Activated CD4-positive, alpha-beta memory T cell treated with anti-CD3 and anti-CD28 coated beads, Interleukin-2, amount 10 ng/mL, durations not matched to agents 7 days and 5 days (primary cell): Measurements from ENCODE around the gene ACER3. TPM values are rescaled to one million over a fixed set of nuclear protein-coding genes. Genes with fewer than 3 reads are reported as not detected.
"Not testable (repeated sequence)": the region's sequence is repeated elsewhere in the genome, so short reads cannot be mapped to it uniquely, and the experiment has no call there.

Experiments used
- CTCF ChIA-PET: fragments of 350-600 bp; sonication (Branson Sonifier 250); formaldehyde crosslinking; loops from one replicate; lab custom pipeline; 2021; ENCODE audit warnings: antibody characterized with exemption, inconsistent platforms; lab: Charles Lee
- POLR2A ChIA-PET: fragments of 350-600 bp; sonication (Branson Sonifier 250); formaldehyde crosslinking; loops from one replicate; lab custom pipeline; 2021; ENCODE audit warnings: antibody characterized with exemption; lab: Charles Lee
- DNase-seq: peaks from one replicate; pipeline ENCODE4 v3.0.0-alpha.2; 2020
- H3K27ac Mint-ChIP-seq: one replicate; pipeline ENCODE4 v1.8.0; 2021; ENCODE audit warnings: mild to moderate bottlenecking, mixed read lengths
- H3K27me3 Mint-ChIP-seq: one replicate; pipeline ENCODE4 v1.8.0; 2021; ENCODE audit warnings: mixed read lengths
- H3K36me3 Mint-ChIP-seq: one replicate; pipeline ENCODE4 v1.8.0; 2021; ENCODE audit warnings: low read depth, mixed read lengths
- H3K4me1 Mint-ChIP-seq: one replicate; pipeline ENCODE4 v1.8.0; 2021; ENCODE audit warnings: mixed read lengths
- H3K4me3 Mint-ChIP-seq: one replicate; pipeline ENCODE4 v1.8.0; 2021; ENCODE audit warnings: mild to moderate bottlenecking, mixed read lengths
- H3K9me3 Mint-ChIP-seq: one replicate; pipeline ENCODE4 v1.8.0; 2021; ENCODE audit warnings: mixed read lengths
- total RNA-seq, 2 experiments: library from RNA; stranded (reverse); gene quantifications; one replicate each; pipeline ENCODE4 v1.2.3, GENCODE V29; 2021

Gene ACER3
- total RNA-seq, 2 experiments from 2014 or later = 10.3 to 12.2 TPM

DNA sequence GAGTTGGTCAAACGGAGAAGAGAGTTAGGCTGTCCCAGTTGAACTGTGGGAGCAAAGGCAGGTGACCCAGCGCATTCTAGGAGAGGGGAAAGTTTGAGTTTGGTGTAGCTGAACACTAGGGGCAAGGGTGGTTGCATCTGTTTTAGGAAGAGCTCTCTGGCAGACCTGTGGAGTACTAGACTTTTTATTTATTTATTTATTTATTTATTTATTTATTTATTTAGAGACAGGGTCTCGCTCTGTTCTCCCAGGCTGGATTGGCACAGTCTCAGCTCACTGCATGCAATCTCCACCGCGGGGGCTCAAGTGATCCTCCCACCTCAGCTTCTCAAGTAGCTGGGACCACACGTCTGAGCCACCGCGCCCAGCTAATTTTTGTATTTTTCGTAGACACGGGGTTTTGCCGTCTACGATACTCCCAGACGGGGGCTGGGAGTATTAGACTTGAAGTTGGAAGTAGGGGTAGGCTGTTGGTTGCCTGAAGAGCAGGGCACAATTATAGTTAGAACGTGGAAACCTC lies 950 bp upstream of the ACER3 start:
- DNase-seq = no peak
- H3K4me1 Mint-ChIP-seq = peaks cover 29% of the 10 kb centered on the region
- H3K36me3 Mint-ChIP-seq = peaks cover 2% of the 10 kb centered on the region
- peaks cover 2% of the 10 kb centered on the region for H3K27me3 Mint-ChIP-seq
- no peak overlapping the region for H3K27ac Mint-ChIP-seq
- peak overlapping the region; percentile 66 for H3K4me3 Mint-ChIP-seq
- CTCF ChIA-PET = interaction anchor here (1.1 to 1.4 kb wide), 2 partner anchors 59 to 60 kb away, joined by 3 to 6 read pairs; no protein-coding TSS in a partner anchor
- no peaks in the 10 kb centered on the region for H3K9me3 Mint-ChIP-seq
- POLR2A ChIA-PET = interaction anchor here (1.0 kb wide), 1 partner anchor 8 kb away, joined by 3 read pairs; no protein-coding TSS in a partner anchor

DNA sequence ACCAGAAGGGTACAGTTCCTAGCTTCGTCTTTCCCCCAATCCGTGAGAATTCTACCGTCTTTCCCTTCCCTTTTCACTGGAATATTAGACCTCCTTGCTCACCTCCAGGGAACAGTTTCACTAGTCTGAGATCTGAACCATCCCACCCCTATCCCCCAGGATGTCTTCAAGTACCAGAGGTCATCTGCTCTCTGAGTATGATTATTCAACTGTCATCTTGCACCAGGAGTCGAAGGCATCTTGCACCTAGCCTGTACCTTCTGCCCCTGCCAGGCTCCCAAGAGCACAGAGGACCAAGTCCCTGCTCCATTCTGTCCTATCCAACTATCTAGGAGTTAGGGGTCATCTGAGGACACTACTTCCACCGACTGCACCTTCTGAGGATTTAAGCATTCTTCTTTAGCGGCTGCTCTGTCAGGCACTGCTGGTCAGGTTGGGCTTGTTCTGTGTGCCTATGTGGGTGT lies 804 bp downstream of the ACER3 start:
- DNase-seq = no peak
- Mint-ChIP-seq H3K4me1 (peaks cover 29% of the 10 kb centered on the region), H3K36me3 (peaks cover 7% of the 10 kb centered on the region), H3K27ac (peak overlapping the region; percentile 50), H3K27me3 (no peaks in the 10 kb centered on the region), H3K4me3 (peak overlapping the region; percentile 89), H3K9me3 (no peaks in the 10 kb centered on the region)
- ChIA-PET CTCF (no interaction called here), POLR2A (interaction anchor here (1.2 kb wide), 1 partner anchor 10 kb away, joined by 4 read pairs; no protein-coding TSS in a partner anchor)

- POLR2A ChIA-PET = interaction anchor here (1.2 kb wide), 1 partner anchor 8 kb away, joined by 4 read pairs; no protein-coding TSS in a partner anchor
Observed at GRCh38 chr11:76862794-76863193, 2.1 kb downstream of the ACER3 start.

DNA sequence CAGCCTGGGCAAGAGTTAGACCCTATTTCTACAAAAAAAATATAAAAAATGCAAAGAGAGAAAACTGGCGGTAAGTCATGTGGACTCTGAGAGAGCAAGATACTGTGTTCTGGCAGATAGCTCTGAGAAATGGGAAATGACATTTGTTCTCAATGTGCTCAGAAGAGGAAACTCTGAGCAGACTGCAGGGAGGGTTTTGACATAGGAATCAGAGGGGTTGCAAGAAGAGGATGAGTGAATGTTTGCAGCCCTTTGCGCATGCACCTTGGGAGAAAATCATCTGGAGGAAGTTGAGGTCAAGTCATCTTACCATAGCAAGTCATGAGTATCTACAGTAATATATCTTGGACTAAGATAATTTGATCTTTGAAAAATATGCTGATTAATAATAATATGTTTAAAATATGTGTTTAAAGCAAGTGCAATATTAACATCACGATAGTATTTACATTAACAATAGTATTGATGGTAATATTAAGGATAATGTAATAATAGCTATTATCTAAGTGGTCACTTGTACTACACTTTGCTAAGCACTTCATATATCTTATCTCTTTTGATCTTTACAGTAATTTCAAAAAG lies 2.6 kb downstream of the ACER3 start:
- ChIA-PET POLR2A (interaction anchor here (1.1 kb wide), 1 partner anchor 14 kb away, joined by 3 read pairs; no protein-coding TSS in a partner anchor), CTCF (interaction anchor here (1.7 kb wide), 1 partner anchor 57 kb away, joined by 4 read pairs; no protein-coding TSS in a partner anchor)
- peaks cover 7% of the 10 kb centered on the region for H3K36me3 Mint-ChIP-seq
- H3K27ac Mint-ChIP-seq = no peak overlapping the region
- no peaks in the 10 kb centered on the region for H3K9me3 Mint-ChIP-seq
- no peak overlapping the region for H3K4me3 Mint-ChIP-seq
- no peaks in the 10 kb centered on the region for H3K27me3 Mint-ChIP-seq
- H3K4me1 Mint-ChIP-seq = peaks cover 29% of the 10 kb centered on the region
- DNase-seq = no peak

More at GRCh38 chr11:76862794-76863193, 2.1 kb downstream of the ACER3 start:
- H3K4me1 Mint-ChIP-seq = peaks cover 29% of the 10 kb centered on the region
- CTCF ChIA-PET = interaction anchor here (1.7 kb wide), 1 partner anchor 57 kb away, joined by 4 read pairs; no protein-coding TSS in a partner anchor
- not testable (repeated sequence) for H3K27ac Mint-ChIP-seq, H3K36me3 Mint-ChIP-seq, H3K9me3 Mint-ChIP-seq, H3K4me3 Mint-ChIP-seq, DNase-seq, H3K27me3 Mint-ChIP-seq

- Mint-ChIP-seq H3K9me3 (no peaks in the 10 kb centered on the region), H3K4me3 (no peak overlapping the region), H3K36me3 (peaks cover 5% of the 10 kb centered on the region), H3K4me1 (peaks cover 7% of the 10 kb centered on the region), H3K27ac (no peak overlapping the region), H3K27me3 (no peaks in the 10 kb centered on the region)
- POLR2A ChIA-PET = no interaction called here
- DNase-seq = no peak
- CTCF ChIA-PET = no interaction called here
Observed at GRCh38 chr11:76872959-76873827, 12.5 kb downstream of the ACER3 start.

- CTCF ChIA-PET = no interaction called here
- no peak for DNase-seq
- no peaks in the 10 kb centered on the region for H3K9me3 Mint-ChIP-seq
- peaks cover 5% of the 10 kb centered on the region for H3K36me3 Mint-ChIP-seq
- POLR2A ChIA-PET = interaction anchor here (1.3 kb wide), 1 partner anchor 14 kb away, joined by 3 read pairs; no protein-coding TSS in a partner anchor
- no peaks in the 10 kb centered on the region for H3K27me3 Mint-ChIP-seq
- H3K4me3 Mint-ChIP-seq = no peak overlapping the region
- H3K27ac Mint-ChIP-seq = no peak overlapping the region
- H3K4me1 Mint-ChIP-seq = peaks cover 7% of the 10 kb centered on the region
Observed at GRCh38 chr11:76878014-76878413, 17.3 kb downstream of the ACER3 start.

DNA sequence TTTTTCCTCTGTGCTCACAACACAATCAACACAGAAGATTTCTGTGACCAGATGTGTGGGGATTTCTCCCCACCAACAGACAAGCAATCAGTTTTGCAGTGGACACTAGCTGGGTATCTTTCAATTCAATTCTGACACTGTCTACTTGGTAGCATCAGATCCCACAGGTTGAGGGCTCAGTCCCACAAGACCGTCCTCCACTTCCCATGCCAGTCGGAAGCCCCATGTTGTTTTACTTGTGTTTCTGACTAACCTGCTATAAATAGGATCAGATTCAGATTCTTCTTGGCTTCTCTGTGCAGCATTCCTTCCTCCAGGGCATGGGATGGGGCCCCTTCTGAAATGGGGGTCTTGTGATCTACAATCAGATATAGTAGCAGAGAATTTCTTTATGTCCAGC lies 19.6 kb downstream of the ACER3 start:
- POLR2A ChIA-PET = no interaction called here
- no peak overlapping the region for H3K27ac Mint-ChIP-seq

GRCh38 chr11:76880956-76881355 lies 20.2 kb downstream of the ACER3 start:
- Mint-ChIP-seq H3K9me3 (no peaks in the 10 kb centered on the region), H3K4me1 (peaks cover 18% of the 10 kb centered on the region), H3K36me3 (no peaks in the 10 kb centered on the region), H3K27me3 (no peaks in the 10 kb centered on the region), H3K4me3 (no peak overlapping the region), H3K27ac (no peak overlapping the region)
- DNase-seq = no peak
- ChIA-PET POLR2A (no interaction called here), CTCF (interaction anchor here (0.6 to 1.3 kb wide), 2 partner anchors 39 to 305 kb away, joined by 4 to 5 read pairs; no protein-coding TSS in a partner anchor)

More for the DNA sequence above, 19.6 kb downstream of the ACER3 start:
- H3K4me1 Mint-ChIP-seq = peaks cover 11% of the 10 kb centered on the region
- H3K9me3 Mint-ChIP-seq = no peaks in the 10 kb centered on the region
- H3K4me3 Mint-ChIP-seq = no peak overlapping the region
- H3K36me3 Mint-ChIP-seq = no peaks in the 10 kb centered on the region
- CTCF ChIA-PET = interaction anchor here (0.6 kb wide), 1 partner anchor 305 kb away, joined by 4 read pairs; no protein-coding TSS in a partner anchor
- H3K27me3 Mint-ChIP-seq = no peaks in the 10 kb centered on the region
- DNase-seq = no peak

DNA sequence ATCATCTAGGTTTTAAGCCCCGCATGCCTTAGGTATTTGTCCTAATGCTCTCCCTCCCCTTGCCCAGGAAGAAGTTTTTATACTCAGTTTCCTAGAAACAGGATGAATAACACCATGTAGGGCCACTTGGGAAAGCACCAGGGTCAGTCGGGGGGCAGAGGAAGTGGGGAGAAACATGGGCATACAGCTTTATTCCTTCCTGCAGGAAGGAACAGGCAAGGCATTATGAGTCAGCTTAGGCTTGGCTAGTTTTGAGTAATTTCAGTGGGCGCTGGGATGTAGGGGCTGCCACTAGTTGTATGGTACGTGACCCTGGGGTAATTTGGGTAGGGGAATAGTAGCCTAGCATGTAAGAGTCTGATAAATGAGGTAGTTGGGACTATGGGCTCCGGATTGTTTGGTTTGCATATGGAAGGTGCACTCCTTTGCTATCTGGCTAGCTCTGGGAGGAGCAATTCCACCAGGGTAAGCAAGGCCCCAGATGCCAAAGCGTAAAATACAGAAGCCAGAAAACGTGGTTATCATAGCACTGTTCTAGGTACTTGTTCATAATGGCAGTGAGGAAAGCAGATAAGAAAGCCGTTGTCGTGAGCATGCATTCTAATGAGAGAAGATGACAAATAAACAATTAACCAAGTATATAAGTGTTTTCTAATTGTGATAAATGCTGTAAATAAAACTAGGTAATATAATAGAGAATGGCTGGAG lies 24.8 kb downstream of the ACER3 start:
- H3K27ac Mint-ChIP-seq = no peak overlapping the region
- H3K4me1 Mint-ChIP-seq = peaks cover 15% of the 10 kb centered on the region
- H3K4me3 Mint-ChIP-seq = no peak overlapping the region
- CTCF ChIA-PET = no interaction called here
- POLR2A ChIA-PET = no interaction called here
- no peaks in the 10 kb centered on the region for H3K36me3 Mint-ChIP-seq
- no peaks in the 10 kb centered on the region for H3K9me3 Mint-ChIP-seq
- H3K27me3 Mint-ChIP-seq = no peaks in the 10 kb centered on the region
- no peak for DNase-seq

DNA sequence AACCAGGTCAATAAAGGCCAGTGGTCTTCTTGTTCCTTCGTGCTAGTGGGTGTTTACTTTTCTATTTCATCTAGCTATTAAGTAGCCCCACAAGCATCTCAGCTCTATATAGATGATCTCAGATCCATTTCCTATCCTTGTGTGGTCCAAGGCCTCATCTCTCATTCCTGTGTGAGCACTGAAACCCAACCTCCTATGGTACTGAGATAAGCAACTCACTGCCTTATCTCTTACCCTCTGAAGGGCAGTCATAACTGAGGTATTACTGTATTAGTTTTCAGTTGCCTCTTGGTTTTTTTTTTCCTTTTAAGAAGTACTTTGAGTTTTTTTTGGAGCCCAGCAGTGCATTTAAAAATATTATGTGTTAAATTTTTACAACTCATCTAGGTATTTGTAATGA lies 28.3 kb downstream of the ACER3 start:
- Mint-ChIP-seq H3K27me3 (no peaks in the 10 kb centered on the region), H3K9me3 (no peaks in the 10 kb centered on the region), H3K36me3 (no peaks in the 10 kb centered on the region), H3K27ac (no peak overlapping the region), H3K4me3 (no peak overlapping the region), H3K4me1 (peaks cover 20% of the 10 kb centered on the region)
- ChIA-PET CTCF (interaction anchor here (2.8 kb wide), 1 partner anchor 31 kb away, joined by 10 read pairs; no protein-coding TSS in a partner anchor), POLR2A (interaction anchor here (1.2 kb wide), 1 partner anchor 18 kb away, joined by 3 read pairs; no protein-coding TSS in a partner anchor)
- no peak for DNase-seq

- no peaks in the 10 kb centered on the region for H3K27me3 Mint-ChIP-seq
- ChIA-PET CTCF (interaction anchor here (2.8 kb wide), 1 partner anchor 30 kb away, joined by 10 read pairs; no protein-coding TSS in a partner anchor), POLR2A (no interaction called here)
- no peaks in the 10 kb centered on the region for H3K36me3 Mint-ChIP-seq
- no peaks in the 10 kb centered on the region for H3K9me3 Mint-ChIP-seq
- H3K4me3 Mint-ChIP-seq = no peak overlapping the region
- DNase-seq = no peak
- no peak overlapping the region for H3K27ac Mint-ChIP-seq
- H3K4me1 Mint-ChIP-seq = peaks cover 20% of the 10 kb centered on the region
Observed at GRCh38 chr11:76889411-76889975, 28.8 kb downstream of the ACER3 start.

- H3K9me3 Mint-ChIP-seq = no peaks in the 10 kb centered on the region
- no peak overlapping the region for H3K27ac Mint-ChIP-seq
- ChIA-PET CTCF (no interaction called here), POLR2A (no interaction called here)
- no peaks in the 10 kb centered on the region for H3K27me3 Mint-ChIP-seq
- no peak for DNase-seq
- no peaks in the 10 kb centered on the region for H3K36me3 Mint-ChIP-seq
- no peak overlapping the region for H3K4me3 Mint-ChIP-seq
- H3K4me1 Mint-ChIP-seq = peaks cover 14% of the 10 kb centered on the region
Observed at GRCh38 chr11:76890329-76890728, 29.6 kb downstream of the ACER3 start.
